HuH-7 (cell line): Measurements from ENCODE around the gene DPPA2.
"Not testable (repeated sequence)": the region's sequence is repeated elsewhere in the genome, so short reads cannot be mapped to it uniquely, and the experiment has no call there.

Experiments
- DNase-seq: peaks from one replicate; pipeline ENCODE4 v3.0.0; 2011; ENCODE audit warnings: low spot score

The DPPA2 gene, protein sequence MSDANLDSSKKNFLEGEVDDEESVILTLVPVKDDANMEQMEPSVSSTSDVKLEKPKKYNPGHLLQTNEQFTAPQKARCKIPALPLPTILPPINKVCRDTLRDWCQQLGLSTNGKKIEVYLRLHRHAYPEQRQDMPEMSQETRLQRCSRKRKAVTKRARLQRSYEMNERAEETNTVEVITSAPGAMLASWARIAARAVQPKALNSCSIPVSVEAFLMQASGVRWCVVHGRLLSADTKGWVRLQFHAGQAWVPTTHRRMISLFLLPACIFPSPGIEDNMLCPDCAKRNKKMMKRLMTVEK

DNA sequence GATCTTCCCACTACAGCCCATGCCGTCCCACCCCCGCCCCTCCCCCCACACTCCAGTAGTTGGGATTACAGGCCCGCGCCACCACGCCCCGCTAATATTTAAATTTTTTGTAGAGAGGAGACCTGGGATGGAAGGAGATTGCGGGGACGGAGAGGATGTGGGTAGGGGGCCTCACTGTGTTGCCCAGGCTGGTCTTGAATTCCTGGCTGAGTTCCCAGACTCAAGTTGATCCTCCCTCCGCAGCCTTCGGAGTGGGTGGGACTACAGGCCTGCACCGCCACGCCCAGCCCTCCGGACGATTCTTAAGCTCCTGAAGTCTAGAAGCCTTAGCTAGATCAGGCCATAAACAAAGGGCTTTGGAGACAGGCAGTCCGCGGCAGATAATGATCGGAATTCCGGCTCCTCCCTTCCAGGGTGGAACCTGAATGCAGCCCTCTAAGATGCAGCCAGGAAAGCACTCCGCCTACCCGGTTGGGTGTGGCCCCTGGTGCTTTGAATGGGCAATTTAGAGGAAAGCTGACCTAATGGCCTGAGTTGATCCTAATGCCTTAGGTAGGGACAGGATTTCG, at the start of gene DPPA2:
Gene DPPA2, minus strand, starts transcription at position 356 of the 569 bp plus-strand sequence. CDS start 1,975 bp downstream, outside the sequence.
- no peak for DNase-seq

DNA sequence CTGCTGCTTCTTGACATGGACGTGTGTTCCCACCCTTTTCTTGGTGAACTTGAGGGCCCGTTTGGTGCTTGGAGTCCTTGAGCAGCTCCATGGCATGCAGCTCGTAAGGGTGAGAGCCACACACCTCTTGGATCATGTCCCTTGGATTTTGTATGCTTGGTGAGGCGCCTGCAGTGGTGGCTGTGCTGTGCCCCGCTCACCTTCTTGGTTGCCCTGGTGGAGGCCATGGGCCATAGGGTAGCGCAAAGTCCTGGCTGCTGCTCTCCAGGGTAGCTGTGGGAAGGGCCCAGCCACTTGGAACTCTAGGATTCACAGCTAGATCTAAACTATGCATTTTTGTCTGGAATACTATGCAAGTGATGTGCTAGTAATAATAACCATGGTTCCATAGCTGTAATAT, 47.8 kb upstream of the DPPA2 start:
- DNase-seq: no peak

DNA sequence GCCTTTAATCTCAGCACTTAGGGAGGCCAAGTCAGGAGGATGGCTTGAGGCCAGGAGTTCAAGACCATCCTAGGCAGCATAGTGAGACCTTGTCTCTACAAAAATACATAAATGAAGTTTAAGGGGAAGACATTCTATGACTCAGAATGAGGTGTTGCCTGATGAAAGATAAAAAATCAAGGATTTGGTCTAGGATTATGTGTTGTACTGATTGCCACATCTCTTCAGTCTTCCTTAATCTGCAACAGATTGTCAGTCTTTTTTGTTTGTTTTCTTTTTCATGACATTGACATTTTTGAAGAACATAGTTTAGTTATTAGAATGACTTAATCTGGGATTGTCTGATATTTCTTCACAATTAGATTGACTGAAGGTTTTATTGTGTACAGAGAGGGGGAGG, 47.3 kb upstream of the DPPA2 start:
- DNase-seq: no peak

DNA sequence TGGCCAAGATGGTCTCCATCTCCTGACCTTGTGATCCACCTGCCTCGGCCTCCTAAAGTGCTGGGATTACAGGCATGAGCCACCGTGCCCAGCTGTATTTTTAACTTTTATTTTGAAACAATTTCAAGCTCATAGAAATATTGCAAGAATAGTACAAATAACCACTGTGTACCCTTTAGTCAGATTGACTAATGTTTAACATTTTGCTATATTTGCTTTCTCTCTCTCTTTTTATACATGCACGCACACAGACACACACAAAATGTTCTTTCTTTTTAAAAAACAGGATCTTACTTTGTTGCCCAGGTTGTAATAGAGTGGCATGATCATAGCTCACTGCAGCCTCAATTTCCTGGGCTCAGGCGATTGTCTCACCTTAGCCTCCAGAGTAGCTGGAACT, 46.5 kb upstream of the DPPA2 start:
- DNase-seq: no peak

DNA sequence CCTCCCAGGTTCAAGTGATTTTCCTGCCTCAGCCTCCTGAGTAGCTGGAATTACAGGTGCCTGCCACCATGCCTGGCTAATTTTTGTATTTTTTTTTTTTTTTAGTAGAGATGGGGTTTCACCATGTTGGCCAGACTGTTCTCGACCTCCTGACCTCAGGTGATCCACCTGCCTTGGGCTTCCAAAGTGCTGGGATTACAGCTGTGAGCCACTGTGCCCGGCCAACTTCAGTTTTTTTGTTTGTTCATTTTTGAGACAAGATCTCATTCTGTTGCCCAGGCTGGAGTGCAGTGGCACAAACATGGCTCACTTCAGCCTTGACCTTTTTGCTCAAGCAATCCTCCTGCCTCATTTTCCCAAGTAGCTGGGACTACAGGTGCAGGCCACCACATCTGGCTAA, 42.5 kb upstream of the DPPA2 start:
- DNase-seq: not testable (repeated sequence)

DNA sequence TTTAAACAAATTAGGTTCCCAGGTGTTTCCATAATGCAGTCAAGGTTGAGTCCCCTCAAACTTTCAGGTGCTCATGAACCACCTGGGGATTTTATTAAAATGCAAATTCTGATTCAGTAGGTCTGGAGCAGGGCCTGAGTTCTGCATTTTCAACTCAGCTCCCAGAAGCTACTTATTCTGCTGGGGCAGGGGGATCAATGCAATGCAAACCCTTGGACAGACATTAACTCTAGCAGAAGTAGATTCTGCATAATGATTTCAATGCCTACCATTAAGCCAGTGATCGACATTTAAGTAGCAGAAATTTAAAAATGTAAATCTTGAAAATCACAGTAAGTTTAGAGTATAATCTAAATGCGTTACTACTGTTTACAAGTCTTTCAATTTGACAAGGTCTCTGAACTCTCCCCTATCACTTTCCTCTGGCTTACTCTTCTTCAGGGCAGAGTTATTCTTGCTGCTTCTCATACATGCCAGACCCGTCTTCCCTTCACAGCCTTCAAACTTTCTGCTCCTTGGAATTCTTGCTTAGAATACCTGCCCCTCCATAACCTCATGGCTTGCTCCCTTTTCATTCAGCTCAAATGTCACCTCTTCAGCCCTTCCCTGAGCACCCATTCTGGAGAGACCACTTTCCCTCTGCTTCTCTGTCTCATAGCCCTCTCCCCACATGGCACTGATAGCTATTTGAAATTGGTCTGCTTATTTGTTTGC, 40.3 kb upstream of the DPPA2 start:
- no peak for DNase-seq

DNA sequence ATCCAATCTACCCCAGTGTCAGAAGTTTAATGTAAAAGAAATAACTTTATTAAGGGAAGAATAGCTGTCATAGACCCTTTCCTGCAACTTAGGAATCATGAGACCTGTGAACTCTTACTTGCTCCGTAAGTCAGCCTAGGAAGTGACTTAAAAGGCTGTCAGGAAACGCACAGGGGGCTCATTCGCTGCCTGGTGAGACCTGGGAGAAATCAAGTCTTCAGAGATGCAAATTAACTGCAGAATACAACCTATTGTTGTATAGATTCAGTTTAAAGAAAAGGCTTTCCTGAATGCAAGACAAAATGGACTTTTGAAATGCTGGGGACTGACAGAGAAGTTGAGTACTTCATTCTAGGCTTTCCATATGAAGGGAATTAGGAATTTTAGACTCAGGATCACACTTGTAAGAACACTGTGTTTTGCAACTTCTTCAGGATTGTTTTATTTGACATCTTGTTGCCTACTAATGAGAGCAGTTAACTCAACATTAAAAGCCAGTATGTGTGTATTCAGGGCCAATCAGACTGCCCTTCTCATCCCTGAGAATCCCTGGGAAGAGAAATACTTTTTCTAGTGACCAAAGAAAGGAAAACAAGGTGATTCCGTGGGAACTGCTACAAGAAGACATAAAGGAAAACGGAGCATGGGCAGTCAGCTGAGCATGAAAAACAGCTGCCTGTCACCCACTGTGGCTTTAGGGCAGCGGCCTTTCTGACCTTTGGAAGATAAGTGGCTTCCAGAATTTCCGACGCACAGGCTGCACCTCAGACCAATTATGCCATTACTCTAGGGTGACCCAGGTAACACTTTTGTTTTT, 39.5 kb upstream of the DPPA2 start:
- DNase-seq: no peak

DNA sequence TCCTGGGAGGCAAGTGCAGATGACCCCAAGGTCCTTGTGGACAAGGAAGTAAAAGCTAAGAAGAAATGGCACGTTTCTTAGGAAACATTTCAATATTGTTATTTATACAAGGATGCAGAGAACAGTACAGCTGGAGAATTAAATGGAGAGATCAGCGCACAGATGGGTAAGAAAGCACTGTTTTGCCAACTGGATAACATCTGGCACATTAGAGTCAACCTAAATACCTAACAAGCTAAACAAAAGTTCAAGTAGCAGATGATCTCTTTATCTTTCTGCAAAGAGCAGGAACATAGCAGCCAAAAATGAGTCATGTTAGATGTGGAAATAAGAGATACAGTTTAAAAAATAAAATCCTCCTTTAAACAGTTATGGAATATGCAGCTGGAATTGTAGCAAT, 36.7 kb upstream of the DPPA2 start:
- no peak for DNase-seq

DNA sequence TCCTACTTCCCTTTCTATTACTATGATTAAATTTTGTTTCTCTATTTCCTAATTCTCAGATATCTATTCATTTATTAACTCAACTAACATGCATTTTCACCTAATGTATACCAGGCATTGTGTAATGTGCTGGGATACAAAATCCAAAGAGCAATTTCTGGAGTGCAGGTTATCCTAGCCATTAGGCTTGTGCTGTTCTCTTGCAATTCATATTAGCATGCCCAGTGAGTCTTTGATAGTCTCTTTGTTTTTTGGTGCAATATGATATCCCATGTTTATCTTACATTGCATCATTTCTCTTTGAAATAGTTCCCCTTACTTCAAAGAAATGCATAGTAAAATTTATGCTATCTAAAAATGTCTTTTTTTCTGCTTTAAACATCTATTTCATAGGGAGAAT, 34.9 kb upstream of the DPPA2 start:
- no peak for DNase-seq

DNA sequence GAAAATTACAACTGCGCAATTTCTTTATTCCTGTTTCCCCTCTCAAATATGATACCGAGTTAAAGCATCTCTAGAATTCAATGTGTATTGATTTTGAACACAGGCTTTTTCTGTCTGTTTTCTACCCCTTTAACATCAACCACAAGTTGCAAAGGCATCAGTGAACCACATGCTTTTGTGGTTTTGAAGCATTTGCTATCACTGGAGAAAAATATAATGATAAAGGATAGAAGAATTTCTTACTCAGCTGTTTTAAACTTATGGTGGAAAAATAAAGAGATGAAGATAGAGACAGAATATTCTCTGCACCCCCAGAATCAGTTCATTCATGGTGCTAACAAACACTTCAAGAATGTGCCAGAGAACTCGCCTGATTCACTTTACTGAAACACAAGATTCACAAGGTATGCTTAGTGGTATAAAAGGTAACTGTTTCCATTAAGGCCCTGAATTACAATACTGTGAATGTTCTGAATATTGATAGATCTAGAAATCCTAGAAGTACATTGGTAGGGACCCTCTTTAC, 30.5 kb upstream of the DPPA2 start:
- no peak for DNase-seq

DNA sequence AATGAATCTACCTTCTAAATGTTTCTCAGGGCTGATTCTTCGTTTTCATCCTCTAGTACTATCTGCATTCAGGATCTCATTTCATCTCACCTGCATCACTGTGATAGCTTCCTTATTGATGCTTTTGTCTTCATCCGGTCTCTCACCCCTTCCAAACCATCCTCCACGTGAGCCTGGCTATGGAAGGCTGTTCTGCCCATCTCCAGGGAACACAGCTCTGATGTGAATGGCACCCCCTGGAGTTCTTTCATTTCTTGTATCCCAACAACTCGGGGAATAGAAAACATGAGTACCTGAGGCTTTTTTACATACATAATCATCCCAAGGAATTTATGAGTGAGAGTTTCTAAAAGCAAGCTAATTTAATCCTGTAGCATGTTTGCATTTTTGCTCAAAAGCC, 29.8 kb upstream of the DPPA2 start:
- DNase-seq: no peak

DNA sequence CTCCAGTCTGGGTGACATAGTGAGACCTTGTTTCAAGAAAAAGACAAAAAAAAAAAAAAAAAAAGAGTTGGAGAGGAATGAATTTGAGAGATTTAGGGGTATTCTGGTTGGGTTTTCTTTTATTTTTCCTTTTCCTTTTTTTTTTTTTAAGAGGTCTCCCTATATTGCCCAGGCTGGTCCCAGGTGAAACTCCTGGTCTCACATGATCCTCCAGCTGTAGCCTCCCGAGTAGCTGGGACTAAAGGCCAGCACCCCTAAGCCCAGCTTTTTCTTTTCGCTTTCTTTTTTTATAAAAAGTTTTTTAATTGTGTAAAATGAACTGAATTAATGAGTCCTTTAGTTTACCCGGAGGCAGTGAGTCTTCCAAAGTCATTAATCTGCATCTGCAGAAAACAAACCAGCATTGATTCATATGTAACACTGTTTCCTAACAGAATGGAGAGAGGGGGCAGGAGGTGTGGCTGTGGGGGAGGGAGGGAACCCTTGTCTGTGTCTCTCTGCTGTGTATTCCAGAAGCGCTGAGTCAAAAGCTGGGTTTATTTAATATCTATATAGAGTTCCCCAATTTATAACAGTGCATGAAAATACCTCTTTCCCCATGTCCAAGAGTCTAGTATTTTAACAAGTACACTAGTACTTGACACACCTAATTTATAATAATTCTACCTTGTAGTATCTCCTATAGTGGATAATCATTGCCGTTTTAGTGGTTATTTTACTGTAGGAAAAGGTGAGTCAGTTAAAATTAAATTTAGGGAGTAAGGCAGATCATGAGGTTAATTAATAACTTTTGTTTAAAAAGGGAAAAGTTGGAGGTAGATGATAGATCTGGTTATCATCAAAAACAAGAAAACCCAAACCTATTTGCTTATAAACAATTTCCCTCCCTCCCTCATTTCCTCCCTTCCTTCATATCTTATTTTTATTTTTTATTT, 23.7 kb upstream of the DPPA2 start:
- no peak for DNase-seq

DNA sequence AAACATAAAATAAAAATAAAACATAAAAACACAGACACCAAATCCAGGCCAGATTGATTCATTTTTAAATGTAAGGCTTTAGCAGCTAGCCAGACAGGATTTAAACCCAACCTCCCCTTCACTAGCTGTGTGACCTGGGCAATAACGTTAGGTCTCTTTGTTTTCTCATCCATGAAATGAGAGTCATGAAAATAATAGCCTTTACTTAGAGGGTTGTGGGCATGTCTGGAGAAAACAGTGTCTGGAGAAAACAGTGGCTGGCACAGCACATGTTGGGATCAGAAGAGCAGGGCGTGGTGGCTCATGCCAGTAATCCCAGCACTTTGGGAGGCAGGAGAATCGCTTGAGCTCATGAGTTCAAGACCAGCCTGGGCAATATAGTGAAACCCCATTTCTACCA, 22.9 kb upstream of the DPPA2 start:
- DNase-seq: no peak

DNA sequence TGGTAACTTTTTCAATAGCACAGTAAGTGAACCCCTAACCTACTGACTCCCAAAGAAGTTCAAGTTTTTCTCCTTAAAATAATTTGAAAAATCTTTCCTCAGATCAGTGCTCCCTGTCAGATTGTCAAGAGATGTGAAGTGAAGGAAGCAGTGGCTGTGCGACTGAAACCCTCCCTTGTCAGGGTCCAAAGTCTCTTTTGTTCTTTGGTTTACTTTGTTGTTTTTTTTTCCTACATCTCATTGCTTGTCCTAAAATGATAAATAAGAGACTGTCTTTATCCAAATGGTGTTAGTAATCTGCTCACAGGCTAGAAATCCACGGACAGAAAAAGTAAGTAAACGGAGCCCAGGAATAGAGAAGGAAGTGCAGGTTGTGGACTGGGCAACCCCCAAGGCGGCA, 22.0 kb upstream of the DPPA2 start:
- DNase-seq: peak; percentile 45

DNA sequence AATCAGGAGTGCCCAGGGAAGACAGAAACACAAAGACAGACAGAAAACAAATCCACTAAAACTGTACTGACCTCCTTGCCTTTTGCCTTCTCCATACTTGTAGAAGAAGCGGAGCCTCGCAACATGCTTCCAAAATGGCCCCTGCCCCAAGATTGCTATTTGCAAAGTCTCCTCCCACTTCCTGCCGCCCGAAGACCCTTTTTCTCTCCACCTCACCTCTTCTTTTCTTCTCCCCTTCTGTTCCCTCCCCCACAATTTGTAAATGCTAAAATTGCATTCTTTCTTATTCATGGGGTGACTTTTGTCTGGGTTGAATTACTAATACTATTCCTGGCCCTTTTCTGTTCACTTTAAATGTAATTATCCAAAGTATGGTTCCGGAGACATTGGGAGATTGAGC, 21.1 kb upstream of the DPPA2 start, which contains the start of gene DPPA4:
Gene DPPA4, minus strand, starts transcription at position 154 of the 400 bp plus-strand sequence. Its CDS starts 29 bp downstream, at position 125.
- DNase-seq: no peak

DNA sequence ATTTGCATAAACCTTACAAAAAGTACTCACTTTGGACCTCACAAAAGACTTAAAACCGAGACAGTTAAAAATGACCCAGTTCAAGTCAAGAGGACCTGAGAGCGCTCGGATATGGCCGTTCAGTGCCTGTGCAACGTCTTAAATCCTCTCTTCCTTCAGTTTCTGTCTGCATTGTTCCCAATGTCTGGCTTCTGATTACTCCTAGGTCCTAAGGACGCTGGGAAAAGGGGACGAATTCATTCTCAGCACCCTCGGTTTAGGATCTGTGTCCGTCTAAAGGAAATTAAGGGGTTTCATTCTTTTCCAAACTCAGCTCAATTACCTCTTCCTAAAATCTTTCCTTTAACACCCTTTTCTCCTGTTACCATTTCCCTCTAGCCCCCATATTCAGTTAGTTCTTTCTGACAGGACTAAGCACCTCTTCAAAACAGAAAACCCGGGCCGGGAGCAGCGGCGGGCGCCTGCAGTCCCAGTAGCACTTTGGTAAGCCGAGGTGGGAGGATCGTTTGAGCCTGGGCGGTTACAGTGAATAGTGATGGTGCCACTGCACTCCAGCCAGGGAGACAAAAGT, 20.1 kb upstream of the DPPA2 start:
- DNase-seq: no peak

DNA sequence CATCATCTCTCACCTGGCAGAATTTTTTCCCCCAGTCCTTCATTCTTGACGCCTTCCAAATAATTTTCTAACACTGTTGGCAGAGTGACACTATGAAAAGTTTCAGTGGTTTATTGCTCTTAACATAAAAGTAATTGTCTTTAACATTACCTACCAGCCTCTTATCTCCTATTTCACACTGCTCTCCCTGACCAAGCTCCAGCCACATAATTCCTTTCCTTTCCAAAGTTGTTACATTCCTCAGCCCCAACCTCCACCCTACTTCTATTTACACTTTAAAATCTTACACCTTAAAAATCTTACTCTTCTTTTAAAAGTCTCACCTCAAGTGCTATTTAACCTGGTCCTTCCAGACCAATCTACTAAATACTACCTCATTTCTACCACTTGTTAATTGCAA, 18.3 kb upstream of the DPPA2 start:
- no peak for DNase-seq

DNA sequence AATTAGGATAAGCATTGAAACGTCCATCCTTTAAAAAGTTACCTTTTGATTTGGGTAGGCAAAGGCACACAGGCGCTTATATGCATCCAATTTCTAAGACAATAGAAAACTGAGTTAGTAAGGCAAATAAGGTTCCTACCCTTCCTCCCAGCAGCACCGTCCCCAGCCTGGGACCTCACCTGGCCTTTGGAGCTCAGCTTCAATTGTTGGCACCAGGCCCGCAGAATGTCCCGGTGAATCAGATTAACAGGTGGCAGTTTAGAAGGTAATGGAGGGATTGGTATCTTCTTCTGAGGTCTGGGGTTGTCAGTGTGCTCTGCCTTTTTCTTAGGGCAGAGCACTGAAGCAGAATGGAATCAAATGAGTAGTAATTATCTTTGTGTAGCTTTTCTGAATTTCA, 15.4 kb upstream of the DPPA2 start:
- no peak for DNase-seq

DNA sequence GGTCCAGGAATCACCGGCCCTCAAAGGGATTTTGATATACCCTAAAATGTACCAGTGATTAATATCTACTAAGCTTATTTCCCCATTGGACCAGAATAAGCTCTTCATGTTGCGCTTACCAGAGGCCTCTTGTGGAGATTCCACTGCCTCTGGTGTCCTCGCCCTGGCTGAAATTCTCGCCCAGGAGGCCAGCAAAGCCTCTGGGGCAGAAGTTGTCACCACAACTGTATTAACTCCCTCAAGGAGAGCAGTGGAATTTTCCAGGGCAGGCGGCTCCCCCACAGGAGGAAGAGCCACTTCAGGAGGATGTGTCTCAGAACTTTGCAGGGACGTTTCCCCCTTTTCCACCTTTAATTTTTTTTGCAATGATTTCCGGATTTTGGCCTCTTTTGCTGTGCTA, 14.1 kb upstream of the DPPA2 start:
- no peak for DNase-seq

DNA sequence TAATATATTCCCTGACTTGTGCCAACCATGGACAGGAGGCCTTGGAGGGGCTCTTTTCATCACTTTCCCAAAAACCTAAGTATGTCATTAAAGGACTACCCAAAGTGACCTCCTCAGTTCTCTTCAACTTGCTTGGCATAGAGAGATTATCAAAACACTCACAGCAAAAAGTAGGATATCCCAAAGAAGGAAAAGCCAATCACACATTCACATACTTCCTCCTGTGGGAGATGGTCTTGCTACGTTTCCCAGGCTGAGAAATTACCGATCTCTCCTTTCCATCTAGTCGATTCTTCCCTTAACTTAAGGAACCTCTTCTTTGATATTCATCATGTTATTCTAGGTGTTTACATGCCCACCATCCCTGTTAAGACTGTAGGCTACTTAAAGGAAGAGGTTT, 11.9 kb upstream of the DPPA2 start:
- no peak for DNase-seq

DNA sequence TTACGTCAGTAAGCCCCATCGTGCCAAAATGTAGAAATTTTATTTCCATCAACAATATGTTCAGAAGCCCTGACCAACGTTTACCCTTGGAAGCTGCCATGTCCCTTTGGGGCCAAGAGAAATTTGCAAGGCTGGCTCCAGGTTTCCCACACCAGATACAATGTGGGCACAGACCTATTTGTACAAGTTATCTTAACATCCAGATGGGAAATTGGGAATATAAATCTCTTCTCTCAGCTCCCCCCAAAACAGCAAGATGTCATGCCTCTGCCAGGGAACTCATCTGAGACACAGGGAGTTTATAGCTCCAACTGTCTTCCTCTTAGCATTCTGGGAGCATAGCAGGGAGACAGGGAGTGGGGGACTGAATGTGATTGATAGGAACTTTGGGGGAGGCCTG, 9.3 kb upstream of the DPPA2 start:
- DNase-seq: no peak
